Tibial nerve (tissue), 3 donors: ENCODE measurements around the gene EGLN2.
"Not testable (repeated sequence)": the region's sequence is repeated elsewhere in the genome, so short reads cannot be mapped to it uniquely, and the experiment has no call there.

Source experiments
- CTCF ChIP-seq, 5 experiments: fragments of 200-600 bp in 3 of 5; fragments of 450-650 bp in 2 of 5; sonication (generic) in 3 of 5; IDR thresholded peaks; one replicate each; pipeline ENCODE4 v1.5.1; 2016 to 2019; ENCODE audit warnings: antibody characterized with exemption in 5 of 5, mild to moderate bottlenecking in 3 of 5, moderate library complexity in 2 of 5
- POLR2A ChIP-seq, 2 donors: fragments of 450-650 bp; IDR thresholded peaks; one replicate each; pipeline ENCODE4 v1.6.1; 2017; ENCODE audit warnings: antibody characterized with exemption in 2 of 2, mild to moderate bottlenecking in 2 of 2, moderate library complexity in 2 of 2

DNA sequence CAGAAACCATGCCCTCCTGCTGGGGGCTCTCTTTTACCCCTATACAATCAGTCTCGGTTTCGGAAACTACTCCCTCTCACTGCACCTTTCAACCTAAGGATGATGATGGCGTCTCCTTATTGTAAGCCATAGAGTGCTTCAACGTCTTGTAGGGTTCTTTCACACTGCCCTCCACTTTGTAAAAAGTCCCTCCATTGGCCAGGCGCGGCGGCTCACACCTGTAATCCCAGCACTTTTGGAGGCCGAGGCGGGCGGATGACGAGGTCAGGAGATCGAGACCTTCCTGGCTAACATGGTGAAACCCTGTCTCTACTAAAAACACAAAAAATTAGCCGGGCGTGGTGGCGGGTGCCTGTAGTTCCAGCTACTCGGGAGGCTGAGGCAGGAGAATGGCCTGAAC lies 31.8 kb downstream of the EGLN2 start:
- not testable (repeated sequence) for TF ChIP-seq CTCF, POLR2A (IDR thresholded peaks at IDR 0.05)
